GM21447 (cell line): ENCODE results near the gene ETHE1.
"Not testable (repeated sequence)": the region's sequence is repeated elsewhere in the genome, so short reads cannot be mapped to it uniquely, and the experiment has no call there.

Source experiments
- ATAC-seq: cut with Tn5 transposase; IDR thresholded peaks from one replicate; pipeline ENCODE4 v1.9.1; 2021; ENCODE audit not compliant: unreplicated experiment

ETHE1 gene

GRCh38 chr19:43525836-43526771 is 897 bp downstream of the ETHE1 start:
- no peak for ATAC-seq

GRCh38 chr19:43524922-43525835 is 1.8 kb downstream of the ETHE1 start:
- ATAC-seq: no peak

DNA sequence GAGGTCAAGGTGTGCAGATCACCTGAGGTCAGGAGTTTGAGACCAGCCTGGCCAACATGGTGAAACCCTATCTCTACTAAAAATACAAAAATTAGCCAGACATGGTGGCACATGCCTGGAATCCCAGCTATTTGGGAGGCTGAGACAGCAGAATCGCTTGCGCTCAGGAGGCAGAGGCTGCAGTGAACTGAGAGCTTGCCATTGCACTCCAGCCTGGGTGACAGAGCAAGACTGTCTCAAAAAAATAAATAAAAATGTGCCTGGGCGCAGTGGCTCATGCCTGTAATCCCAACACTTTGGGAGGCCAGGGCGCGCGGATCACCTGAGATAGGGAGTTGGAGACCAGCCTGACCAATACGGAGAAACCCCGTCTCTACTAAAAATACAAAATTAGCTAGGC is 3.3 kb downstream of the ETHE1 start:
- ATAC-seq: not testable (repeated sequence)

DNA sequence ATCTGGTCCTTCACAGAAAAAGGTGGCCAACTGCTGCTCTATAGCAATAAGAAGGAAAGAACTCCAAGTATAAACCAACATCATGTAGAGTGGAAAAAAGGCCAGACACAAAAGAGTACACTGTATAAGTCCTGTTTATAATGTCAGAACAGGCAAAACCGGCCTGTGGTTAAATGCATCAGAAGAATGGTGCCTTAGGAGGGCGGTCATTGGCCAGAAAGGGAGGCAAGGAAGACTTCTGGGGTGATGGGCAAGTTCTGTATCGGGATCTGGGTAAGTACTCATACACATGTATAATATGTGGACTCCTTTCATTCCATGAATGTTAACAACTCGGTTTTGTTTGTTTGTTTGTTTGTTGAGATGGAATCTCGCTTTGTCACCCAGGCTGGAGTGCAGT is 4.1 kb downstream of the ETHE1 start:
- no peak for ATAC-seq

GRCh38 chr19:43519436-43520088 is 7.4 kb downstream of the ETHE1 start:
- no peak for ATAC-seq

DNA sequence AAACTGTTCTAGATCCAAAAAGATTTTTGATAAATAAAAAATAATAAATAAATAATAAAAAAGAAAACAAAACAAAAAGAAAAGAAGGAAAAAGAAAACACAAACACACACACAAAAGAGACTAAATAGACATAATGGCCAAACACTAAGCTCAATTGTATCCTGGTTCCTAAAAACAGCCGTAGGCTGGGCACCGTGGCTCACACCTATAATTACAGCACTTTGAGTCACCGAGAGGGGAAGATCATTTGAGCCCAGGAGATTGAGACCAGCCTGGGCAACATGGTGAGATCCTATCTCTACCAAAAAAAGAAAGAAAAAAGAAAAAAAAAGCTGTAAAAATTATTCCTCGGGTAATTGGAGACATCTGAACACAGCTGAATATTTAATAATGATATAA is 8.9 kb downstream of the ETHE1 start:
- no peak for ATAC-seq

DNA sequence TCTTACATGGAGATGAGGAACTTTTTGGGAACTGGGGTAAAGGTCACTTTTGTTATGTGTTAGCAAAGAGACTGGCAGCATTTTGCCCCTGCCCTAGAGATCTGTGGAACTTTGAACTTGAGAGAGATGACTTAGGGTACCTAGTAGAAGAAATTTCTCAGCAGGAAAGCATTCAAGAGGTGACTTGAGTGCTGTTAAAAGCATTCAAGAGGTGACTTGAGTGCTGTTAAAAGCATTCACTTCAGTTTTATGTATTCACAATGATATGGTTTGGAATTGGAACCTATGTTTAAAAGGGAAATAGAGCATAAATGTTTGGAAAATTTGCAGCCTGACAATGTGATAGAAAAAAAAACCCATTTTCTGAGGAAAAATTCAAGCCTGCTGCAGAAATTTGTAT is 14.6 kb downstream of the ETHE1 start:
- ATAC-seq: not testable (repeated sequence)

GRCh38 chr19:43511324-43511723 is 15.7 kb downstream of the ETHE1 start:
- no peak for ATAC-seq

DNA sequence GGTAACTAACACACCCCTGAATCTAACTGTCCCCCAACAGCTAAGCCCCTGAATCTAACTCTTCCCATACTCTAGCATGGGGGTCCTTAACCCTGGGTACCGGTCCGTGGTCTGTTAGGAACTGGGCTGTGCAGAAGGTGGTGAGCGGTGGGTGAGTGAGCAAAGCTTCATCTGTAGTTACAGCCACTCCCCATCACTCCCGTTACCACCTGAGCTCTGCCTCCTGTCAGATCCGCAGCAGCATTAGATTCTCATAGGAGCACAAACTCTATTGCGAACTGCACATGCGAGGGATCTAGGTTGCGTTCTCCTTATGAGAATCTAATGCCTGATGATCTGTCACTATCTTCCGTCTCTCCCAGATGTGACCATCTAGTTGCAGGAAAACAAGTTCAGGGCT is 16.3 kb downstream of the ETHE1 start:
- no peak for ATAC-seq

DNA sequence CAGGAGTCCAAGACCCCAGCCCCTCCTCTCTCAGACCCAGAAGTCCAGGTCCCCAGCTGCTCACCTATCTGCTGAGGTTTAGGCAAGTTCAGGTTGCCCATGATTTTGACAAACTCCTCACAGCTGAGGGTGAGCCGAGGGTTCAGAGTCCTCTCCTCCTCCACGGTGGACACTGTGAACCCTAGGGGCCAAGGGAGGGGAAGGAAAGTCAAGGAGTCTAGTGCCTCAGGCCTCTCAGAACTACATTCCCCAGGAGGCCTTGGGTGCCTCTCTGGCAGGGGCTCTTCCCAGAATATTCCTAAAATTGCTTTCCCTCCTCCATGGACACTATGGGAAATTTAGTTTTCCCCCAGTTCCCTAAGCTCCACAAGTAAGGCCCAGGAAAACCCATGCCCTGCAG is 19.1 kb downstream of the ETHE1 start:
- no peak for ATAC-seq

GRCh38 chr19:43506629-43507028 is 20.4 kb downstream of the ETHE1 start:
- no peak for ATAC-seq

DNA sequence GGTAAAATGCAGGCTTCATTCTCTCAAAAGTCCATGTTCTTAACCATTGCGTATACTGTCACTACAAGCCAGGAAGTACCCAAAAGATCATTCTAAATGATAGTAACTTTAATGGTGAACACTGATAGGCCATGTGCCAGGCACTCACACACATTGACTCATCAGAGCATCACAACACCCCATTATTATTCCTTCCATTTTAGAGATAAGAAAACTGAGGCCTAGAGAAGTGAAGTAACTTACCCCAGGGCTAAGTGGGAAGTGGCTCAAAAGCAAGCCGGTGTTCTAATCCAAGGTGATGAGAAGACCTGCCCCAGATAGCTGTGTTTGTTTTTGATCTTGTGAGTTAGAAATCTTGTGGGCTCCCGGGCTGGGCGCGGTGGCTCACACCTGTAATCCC is 21.1 kb downstream of the ETHE1 start:
- ATAC-seq: no peak

DNA sequence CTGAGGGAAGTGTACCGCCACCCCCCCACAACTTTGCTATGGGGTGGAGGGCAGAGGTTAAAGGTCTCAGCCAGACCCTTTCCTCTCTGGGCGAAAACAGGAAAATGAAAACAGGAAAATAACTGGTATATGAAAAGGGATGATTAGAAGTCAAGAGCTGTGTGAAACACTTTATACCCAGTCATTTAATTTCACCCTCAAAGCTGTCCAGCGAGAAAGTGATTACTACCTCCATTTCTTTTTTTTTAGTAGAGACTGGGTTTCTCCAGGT is 21.9 kb downstream of the ETHE1 start:
- no peak for ATAC-seq

DNA sequence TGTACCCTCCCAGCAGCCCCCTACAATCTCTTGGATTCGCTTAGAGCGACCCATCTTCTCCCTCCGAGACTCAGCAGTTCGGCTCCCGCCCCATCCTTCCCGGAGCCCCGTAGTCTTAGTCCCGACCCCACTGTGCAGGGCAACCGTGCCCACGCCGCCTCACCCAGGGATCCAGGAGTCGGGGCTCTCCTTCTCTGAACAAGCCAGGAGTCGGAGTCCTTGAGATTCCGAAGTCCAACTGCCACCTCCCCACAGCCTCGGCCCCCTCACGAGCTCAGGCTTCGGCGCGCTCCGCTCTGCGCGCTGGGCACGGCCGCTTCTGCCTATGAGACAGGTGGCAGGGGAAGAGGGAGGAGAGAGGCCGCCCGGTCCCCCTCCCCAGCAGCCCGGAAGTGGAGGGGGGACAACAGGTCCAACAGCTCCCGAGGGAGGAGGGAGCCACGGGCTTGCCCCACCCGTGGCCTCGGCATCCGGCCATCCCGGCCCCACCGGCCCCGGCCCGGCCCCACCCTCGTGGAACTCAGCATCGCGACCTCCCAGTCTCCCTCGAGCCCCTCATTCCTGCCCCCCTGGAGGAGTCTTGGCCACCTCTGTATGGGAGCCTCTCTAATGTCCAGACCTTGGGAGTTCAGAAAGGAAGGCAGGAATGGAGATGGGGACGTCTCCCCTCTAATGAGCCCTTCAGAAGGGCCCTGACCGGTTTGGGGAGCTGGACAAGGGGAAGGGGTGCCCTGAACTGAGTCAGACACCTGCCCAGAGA is 22.4 kb downstream of the ETHE1 start, which contains the start of gene PHLDB3:
PHLDB3 (minus strand) TSS at position 321 of the 760 bp plus-strand sequence. CDS start 628 bp downstream, outside the sequence.
- ATAC-seq: peak; percentile 33

- ATAC-seq: peak; percentile 82
Observed at GRCh38 chr19:43503501-43504425, 23.2 kb downstream of the ETHE1 start.

DNA sequence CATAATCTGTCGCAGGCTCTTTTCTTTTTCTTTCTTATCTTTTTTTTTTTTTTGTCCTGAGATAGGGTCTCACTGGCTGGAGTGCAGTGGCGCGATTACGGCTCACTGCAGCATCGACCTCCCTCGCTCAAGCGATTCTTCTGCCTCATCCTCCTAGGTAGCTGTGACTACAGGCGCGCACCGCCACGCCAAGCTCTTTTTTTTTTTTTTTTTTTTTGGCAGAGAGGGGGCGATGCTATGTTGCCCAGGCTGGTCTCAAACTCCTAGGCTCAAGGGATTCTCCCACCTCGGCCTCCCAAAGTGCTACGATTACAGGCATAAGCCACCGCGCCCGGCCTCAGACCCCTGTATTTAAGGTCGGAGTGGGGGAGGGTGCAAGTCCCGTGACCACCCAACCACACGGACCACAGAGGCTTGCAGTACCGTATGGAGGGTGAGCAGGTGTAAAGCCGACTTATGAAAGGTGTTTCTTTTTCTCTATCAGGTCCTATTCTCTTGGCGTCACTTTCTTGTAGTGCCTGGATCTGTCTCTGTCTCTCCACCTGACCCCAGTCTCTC is 24.5 kb downstream of the ETHE1 start:
- ATAC-seq: no peak

GRCh38 chr19:43501661-43502418 is 25.2 kb downstream of the ETHE1 start:
- ATAC-seq: no peak

DNA sequence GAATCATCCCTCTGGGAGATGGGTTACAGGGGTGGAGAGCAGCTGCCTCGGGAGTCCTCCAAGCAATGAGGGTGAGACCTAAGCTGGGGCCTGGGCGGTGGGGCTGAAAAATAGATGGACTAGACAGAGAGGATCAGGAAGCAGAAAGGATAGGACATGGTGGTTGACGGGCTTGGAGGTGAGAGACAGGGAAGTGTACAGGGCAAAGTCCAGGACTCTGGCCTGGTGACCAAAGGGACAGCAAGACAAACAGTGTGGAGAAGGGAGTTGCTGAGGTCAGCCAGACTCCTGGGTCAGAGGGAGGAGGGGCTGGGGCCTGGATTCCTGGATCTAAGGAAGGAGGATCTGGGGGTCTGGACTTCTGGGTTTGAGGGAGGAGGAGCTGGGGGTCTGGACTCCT is 28.0 kb downstream of the ETHE1 start:
- ATAC-seq: no peak
